HT-29 (cell line): ENCODE measurements around the gene FAM184A. TPM values are rescaled to one million over a fixed set of nuclear protein-coding genes. Genes with fewer than 3 reads are reported as not detected.
"Not testable (repeated sequence)": the region's sequence is repeated elsewhere in the genome, so short reads cannot be mapped to it uniquely, and the experiment has no call there.

Experiments used
- DNase-seq: peaks from one replicate; pipeline ENCODE4 v3.0.0-alpha.2; 2015; ENCODE audit warnings: low spot score
- total RNA-seq: library from RNA; depleted of rRNA; stranded (reverse); fragments of >200 nt; shearing (Covaris generic); gene quantifications from 2 replicates; pipeline ENCODE4 v1.2.3, GENCODE V29; 2014

The FAM184A gene
- total RNA-seq, 1 experiment from 2014 or later = not detected

DNA sequence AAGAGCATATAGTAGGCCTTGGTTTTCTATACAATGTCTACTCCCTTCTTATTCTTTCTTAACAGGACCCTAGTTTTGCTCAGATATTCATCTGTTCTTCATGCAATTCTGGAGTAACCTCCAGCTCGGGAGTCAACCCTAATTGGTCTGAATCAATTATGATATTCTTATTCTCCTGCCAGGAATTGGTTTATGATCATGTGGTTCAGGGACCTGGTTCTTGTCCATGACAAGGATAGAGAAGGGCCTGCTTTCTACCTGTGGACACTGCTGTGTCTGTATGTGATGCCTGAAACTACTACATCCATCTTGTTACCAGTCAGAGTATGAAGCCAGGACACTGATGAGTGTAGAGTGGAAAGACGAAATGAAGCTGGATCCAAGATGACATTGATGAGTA is 24.4 kb upstream of the FAM184A start:
- DNase-seq = no peak

DNA sequence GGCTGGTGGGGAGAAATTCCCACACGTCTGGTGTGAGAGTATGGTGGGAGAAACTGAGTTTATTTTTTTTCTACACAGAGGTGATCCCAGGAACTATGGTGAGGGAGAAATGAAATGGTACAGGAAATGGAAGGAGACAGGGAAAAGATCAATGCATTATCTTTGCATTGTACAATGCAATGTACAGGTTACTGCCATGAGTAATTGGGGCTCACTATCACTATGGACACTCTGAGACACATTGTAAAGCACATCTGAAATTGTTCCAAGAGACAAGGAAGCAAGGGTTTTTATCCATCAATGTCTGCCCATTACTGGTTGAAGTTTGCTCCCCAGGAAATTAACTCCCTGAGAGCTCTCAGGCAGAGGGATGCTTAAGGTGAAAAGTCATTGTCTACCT is 21.7 kb upstream of the FAM184A start:
- no peak for DNase-seq

DNA sequence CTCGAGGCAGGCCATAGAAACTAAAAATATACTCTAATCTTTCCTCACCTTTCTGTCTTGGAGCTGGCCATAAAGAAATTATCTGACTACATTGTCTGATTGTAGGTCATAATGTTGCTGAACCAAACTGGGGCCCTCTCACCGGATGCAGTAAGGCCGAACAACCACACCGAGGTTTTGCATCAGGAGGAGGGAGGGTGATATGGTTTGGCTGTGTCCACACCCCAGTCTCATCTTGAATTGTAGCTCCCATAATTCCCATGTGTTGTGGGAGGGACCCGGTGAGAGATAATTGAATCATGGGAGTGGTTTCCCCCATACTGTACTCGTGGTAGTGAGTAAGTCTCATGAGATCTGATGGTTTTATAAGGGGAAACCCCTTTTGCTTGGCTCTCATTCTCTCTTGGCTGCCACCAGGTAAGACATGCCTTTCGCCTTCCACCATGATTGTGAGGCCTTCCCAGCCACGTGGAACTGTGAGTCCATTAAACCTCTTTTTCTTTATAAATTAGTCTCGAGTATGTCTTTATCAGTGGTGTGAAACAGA is 19.4 kb upstream of the FAM184A start:
- DNase-seq = not testable (repeated sequence)

DNA sequence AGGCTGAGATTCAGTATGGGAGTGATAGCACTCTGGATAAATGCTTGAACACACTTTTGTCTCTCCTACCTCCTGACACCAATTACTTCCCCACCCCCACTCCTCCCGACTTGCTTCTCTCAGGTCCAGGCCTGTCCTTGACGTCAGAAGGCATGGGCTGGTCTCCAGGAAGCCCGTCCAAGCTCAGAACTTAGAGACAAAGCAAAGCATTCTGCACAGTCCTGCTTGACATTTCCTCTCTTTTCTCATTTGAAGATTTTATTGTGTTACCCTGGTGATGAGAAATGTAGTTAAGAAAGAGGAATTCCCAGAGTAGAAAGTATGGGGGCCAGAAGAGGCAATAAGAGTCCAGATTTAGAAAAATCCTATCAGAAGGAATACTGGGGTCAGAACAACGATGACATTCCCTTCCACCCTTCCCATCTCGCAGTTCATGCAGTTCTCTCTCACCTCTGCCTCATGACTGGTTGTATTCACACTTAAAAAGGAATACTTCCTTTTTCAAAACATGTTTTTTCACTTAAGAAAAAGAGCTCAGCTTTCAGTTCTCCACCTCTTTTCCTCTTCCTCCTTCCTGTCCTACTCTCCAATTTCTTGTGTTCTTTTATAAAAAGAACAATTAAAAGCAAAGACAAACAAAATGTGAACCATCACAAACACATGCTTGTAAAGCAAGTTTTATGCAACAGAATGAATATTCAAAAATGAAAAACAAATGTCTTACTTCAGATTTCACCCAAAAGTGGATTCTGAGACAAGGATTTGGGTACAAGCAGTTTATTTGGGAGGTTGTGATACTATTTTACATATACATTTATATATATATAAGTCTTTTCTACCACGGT is 18.5 kb upstream of the FAM184A start:
- no peak for DNase-seq

DNA sequence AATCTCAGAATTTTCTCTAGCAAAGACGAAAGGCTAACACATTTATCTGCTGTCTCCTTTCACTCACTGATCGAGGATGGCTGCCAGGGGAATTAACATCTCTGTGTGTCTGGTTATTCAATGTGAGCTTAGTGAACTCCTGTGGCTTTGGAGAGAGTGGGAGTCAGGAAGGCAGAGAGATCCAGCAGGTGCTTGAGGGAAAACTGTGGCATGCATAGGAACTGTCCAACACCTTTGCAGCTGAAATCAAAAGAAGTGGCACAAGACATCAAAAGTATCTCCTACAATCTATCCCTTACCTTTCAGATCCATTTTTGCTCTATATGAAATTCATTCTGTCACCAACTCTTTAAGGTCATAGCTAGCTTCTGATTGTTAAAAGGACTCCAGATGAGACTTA is 11.8 kb upstream of the FAM184A start:
- peak; percentile 5 for DNase-seq

DNA sequence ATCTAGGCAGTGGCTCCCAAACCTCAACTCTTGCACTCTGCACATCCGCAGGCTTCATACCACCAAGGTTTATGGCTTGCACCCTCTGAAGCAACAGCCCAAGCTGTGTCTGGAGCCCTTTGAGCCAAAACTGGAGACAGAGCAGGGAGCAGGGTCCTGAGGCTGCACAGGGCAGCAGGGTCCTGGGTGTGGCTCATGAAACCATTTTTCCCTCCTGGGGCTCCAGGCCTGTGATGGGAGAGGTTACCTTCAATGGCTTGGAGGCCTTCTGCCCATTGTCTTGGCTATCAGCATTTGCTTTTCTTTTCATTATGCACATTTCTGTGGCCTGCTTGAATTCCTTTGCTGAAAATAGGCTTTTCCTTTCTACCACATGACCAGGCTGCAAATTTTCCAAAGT is 6.3 kb upstream of the FAM184A start:
- DNase-seq = no peak

DNA sequence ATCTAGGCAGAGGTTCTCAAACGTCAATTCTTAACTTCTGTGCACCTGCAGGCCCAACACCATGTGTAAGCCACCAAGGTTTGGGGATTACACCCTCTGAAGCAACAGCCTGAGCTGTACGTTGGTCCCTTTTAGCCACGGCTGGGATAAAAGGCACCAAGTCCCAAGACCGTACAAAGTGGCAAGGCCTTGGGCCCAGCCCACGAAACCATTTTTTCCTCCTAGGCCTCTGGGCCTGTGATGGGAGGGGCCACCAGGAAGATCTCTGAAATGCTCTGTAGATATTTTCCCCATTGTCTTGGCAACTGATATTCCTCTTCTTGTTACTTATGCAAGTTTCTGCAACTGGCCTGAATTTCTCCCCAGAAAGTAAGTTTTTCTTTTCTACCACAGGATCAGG is 4.5 kb upstream of the FAM184A start:
- DNase-seq = no peak

DNA sequence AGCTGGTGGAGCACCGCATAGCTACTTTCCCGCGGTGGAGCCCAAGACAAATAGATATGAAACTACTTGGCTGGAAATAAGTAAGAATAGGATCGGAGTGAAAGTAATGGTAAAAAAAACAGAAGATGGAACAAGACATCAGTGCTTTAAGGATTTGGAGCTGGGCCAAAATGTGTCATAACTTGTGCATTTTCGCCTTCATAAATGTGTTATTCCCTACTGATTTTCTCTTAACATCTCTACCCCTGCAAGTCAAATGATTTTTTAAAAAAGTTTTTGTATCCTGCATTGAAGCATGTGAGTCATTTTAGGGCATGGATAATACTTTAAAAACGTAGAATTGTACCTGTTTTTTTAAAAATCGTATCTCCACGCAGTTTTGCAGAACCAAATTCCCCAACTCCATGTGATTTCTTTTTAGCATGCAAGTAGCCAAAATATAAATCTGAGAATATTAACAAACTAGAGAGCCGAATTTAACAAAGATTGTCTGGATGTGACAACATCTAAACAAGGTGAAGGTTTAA is 882 bp upstream of the FAM184A start:
- no peak for DNase-seq

DNA sequence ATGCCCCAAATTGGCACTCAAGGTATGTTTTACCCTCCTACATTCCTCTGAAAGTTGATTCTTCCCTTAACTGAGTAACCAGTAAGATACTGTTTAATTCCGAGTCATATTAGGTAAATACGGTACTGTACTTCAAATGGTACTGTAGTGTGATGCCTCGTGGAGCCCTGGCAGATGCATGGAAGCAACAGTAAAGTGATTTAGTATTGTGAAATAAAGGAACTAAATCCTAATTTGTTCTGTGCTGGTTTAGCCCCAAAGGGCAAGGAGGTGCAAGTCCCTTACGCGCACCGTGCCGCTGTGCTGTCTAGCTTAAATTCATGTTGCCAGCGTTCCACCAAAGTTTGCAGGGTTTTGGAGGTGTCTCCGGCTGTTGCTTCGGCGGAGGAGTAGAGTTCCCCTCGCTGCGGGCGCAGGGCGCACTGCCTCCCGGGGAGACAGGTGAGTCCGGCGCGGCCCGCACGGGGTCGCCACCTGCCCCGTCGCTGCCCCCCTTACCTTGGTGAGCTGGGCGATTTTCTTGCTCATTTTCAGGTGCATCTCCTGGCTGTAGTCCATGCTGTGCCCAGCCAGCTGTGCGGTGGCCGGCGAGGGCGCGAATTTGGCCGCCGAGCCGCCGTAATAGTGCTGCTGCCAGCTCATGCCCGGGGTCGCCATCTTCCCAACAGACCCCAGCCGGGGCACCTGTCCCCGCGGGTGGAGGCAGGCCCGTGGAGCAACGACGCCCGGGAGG is 655 bp downstream of the FAM184A start:
- no peak for DNase-seq

DNA sequence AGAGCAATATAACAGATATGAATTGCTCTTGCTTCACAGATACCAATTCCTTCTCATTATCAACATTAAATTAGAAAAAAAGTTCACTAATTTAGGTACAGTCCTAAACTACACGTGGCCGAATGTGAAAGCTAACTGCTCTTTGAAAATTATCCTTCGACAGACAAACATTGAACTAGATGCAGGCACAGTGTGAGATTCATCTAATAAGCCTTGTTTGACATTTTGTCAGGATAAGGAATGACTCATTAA is 1.1 kb downstream of the FAM184A start:
- DNase-seq = no peak

DNA sequence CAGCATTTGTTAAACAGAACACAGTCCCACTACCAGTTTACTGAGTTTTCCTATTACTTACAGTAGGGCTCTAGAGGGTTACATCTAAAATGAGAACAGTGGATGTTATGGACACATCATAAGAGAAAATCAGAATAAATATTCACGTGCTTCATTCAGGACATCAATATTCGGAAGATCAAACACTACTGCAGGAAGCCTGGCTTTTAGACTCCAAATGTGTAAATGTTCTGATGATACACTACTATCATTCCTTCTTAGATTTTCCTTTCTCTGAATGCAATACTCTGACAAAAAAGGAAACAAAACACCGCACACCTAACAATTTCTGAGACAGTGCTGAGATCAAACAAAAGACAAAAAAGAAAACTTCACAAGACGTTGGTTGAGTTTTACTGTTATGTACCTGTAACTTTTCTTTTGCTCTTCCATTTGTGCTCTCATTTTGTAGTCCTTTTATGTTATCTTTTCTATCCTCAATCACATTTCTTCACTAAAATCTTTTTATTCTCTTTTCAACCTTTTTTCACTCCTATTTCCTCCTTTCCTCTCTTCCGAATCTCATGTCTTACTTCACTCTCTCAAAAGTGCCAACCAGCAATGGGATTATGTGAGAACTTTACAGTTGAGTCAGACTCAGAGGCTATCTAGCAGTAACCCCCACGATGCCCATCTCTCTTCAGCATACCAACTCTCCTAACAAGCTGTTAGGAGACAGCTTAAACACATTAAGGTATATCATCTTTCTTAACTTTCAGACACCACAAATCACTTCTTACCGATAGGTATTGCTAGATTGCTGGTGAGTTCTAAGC is 1.7 kb downstream of the FAM184A start:
- DNase-seq = no peak

DNA sequence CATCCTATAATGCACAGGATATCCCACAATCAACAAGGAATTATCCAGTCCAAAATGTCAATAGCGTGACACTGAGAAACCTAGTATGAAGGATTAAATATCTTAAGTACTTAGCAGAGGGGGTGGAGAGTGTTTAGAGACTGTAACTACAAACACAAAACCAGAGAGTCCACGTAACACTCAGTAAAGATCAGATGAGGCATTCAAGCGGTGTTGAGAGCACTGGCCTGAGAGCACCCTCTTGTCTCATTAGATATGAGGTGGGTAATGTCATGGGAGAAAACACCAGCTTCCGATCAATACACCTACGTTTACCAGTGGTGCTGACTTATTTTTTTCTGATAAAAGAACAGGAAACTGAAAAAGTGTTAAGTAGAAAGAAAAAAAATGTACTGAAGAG is 2.3 kb downstream of the FAM184A start:
- no peak for DNase-seq

DNA sequence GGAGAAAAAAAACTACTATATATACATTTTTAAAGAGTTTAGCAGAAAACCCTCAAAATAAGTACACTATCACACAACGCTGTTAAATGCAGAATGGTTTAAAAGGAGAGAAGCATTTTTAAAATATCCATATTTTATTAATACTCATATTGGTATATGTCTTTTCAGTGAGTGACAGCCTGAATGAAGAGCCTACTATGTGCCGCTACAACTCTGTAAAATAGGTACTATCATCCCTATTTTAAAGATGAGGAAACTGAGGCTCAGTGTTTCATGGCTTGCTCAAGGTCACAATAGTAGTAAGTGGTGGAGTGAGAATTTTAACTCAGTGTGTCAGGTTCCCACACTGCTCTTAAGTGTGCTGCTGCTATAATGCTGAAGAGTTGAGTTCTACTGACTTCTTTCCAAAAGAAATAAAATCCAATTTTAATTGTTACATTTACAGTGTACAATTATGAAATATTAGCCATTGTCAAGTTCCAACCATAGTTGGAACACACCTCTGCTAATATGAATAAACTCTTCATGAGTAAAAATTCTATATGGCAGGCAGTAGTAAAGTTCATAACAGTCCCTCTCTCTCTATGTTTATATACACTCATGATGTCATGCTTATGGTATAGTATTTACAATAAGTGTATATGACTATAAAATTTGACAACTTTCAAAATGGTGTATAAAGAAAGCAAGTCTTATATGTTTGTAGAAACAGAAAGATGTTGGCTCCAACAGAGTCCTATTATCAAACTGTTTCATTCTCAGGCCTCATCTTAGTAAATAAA is 3.1 kb downstream of the FAM184A start:
- DNase-seq = no peak

DNA sequence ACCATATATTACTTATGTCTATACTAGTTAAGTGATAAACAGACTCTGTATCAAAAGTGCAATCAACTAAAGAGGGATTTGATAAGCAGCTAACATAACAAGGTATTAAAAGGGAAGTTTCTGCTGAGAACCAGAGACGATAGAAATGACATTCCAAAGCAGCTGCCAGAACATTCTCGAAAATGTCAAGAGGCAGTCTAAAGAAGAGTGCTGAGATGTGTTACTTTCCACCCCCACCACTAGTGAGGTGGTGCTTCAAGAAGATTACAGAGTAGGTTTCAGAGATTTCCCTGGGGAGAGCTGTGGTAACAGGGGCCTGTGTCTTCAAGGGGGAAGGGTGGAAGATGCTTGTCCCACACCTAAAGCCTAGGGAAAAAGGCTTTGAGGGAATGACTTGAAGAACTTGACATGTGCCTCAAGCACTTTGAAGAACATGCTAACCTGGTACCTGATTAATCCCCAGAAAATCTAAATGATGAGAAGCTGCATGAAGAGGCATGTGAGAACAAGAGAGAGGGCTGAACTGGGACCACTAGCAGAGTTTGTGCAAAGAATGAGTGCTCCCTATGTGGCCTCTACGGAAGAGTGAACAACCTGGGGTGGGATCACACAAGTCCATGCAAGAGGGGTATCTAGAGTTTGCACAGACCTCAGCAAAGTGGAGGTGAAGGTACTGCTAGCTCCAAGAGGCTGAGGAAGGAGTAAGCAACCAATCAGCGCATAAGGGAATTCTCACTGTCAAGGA is 5.0 kb downstream of the FAM184A start:
- DNase-seq = no peak

DNA sequence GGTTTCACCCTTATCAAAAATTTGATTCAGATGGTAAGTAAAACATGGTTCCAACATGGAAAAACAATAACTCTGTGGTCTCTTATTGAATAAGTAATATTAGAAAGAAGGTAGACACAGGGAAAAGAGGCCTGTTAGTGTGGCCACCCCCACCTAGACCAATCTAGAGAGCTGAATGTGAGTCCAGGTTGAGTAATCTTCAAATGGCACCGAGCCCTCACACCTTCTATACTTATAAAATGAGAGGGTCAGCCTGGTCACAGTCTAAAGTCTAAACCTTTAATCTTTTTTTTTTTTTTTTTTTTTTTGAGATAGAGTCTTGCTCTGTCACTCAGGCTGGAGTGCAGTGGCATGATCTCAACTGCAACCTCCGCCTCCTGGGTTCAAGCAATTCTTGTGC is 6.9 kb downstream of the FAM184A start:
- no peak for DNase-seq

DNA sequence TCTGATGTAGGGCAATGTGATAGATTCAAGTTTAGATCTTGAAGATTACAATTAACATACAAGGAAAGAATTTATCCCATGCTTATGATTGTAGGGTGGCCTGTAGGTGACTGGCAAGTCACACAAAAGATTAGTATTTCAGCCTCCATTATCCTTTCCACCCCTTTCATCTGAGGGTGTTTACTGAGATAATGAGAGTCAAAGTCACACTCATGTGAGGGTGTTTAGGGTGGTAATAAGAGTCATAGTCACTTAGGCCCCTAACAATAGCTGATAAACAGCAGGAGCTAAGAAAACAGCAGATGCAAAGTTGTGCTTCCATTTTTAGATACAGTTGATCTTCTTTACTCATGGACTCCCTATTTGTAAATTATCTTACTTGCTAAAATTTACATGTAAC is 11.4 kb downstream of the FAM184A start:
- no peak for DNase-seq

DNA sequence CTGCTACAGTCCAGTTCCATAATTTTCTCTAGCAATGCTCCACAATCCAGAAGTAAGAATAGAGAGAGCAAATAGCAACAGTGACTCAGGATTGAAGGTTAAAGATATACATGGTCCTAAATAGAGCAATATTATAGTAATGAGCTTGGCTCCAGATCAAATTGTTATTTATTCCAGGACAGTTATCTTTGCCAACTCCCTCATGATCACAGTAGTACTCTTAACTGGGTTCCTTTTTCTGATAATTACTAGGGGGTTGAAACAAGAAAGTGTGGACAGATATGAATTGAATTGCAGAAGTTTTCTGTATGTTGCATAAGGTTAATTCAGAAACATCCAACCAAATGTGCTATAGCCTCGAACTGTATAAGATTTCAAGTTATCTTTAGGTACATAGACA is 11.9 kb downstream of the FAM184A start:
- DNase-seq = no peak

DNA sequence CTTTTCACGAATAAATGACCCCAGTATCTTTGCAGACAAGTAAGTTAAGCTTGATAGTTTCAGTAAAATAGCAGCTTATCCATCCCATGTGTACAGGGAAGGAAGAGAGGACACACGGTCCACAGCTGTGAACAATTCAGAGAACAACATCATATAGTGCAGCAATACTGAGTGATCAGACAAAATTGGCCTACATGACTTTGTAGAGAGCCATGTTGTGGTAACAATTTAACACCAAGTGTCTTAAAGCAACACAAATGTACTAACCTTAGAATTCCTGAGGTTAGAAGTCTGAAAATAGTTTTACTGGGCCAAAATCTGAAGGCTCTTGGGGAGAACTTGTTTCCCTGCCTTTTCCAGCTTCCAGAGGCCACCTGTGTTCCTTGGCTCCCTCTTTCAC is 12.5 kb downstream of the FAM184A start:
- no peak for DNase-seq

DNA sequence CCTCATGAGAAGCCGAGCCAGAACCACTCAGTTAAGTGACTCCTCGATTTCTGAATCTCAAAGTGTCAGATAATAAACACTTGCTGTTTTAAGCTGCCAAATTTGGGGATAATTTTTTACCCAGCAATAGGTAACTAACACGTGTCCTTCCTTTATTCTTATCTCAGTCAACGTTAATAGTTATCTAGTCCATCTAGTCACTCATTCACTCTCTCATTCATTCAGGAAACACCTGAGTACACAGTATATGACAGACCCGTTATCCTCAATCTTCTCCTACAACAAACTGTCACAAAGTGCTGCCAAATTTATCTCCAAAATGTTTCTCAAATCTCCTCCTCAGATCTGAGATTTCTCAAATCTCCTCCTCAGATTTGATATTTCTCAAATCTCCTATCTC is 13.1 kb downstream of the FAM184A start:
- DNase-seq = no peak

DNA sequence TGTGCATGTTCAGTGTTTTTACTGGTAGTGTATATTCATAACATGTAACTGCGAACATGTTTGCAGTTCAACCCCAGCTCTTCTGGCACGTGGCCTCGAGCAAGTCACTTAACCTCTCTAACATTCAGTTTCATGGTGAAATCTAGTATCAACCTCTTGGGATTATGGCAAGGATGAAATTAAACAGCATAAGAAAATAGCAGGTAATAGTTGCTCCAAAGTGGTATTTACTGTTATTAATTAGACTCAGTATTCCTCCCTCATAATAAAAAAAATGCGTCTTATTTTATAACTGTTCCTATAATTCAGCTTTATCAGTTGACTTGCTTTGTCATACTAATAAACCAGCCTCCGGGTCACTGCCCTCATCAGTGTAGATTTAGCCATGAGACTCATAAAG is 15.0 kb downstream of the FAM184A start:
- no peak for DNase-seq

DNA sequence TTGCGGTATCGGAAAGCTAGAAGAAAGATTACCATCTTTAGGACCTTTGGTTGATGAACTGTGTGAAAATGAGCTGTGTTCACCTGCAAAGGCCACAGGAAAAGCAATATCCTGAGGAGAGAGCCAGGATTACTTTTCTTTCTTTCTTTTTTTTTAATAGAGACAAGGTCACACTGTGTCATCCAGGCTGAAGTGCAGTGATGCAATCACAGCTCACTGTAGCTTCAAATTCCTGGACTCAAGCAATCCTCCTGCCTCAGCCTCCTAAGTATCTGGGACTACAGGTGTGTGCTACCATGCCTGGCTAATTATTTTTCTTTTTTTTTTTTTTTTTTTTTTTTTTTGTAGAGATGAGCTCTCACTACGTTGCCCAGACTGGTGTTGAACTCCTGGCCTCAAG is 17.2 kb downstream of the FAM184A start:
- DNase-seq = no peak
